WTC11 (cell line): ENCODE measurements around the gene NKAIN2.

Source experiments
- CTCF ChIP-seq: fragments of 200-600 bp; IDR thresholded peaks from 2 replicates; pipeline ENCODE4 v1.8.0; 2022; ENCODE audit warnings: antibody characterized with exemption
- ELF4 ChIP-seq: sonication (generic); formaldehyde crosslinking; IDR thresholded peaks from 2 replicates; pipeline ENCODE4 v1.8.1; 2022; ENCODE audit warnings: low read depth, mild to moderate bottlenecking, moderate library complexity, missing genetic modification reagents
- JAZF1 ChIP-seq: fragments of 250-450 bp; sonication (Bioruptor Pico); IDR thresholded peaks from 2 replicates; pipeline ENCODE4 v1.9.0; 2021; ENCODE audit warnings: moderate library complexity, mild to moderate bottlenecking, inconsistent platforms
- JUN ChIP-seq: sonication (generic); formaldehyde crosslinking; IDR thresholded peaks from 2 replicates; pipeline ENCODE4 v1.8.0; 2023; ENCODE audit warnings: mild to moderate bottlenecking, missing genetic modification reagents
- MAX ChIP-seq: sonication (generic); formaldehyde crosslinking; IDR thresholded peaks from 2 replicates; pipeline ENCODE4 v1.8.0; 2022; ENCODE audit warnings: mild to moderate bottlenecking, missing genetic modification reagents
- PRDM15 ChIP-seq: sonication (generic); formaldehyde crosslinking; IDR thresholded peaks from 2 replicates; pipeline ENCODE4 v1.8.0; 2022; ENCODE audit warnings: missing genetic modification reagents
- PRRX2 ChIP-seq: fragments of 250-450 bp; sonication (Bioruptor Pico); IDR thresholded peaks from 2 replicates; pipeline ENCODE4 v1.8.0; 2021; ENCODE audit warnings: mild to moderate bottlenecking
- SP1 ChIP-seq: sonication (generic); formaldehyde crosslinking; conservative IDR thresholded peaks from 2 replicates; pipeline ENCODE4 v1.8.1; 2022; ENCODE audit warnings: missing genetic modification reagents
- TCF7 ChIP-seq: sonication (generic); formaldehyde crosslinking; IDR thresholded peaks from 2 replicates; pipeline ENCODE4 v1.8.0; 2022; ENCODE audit warnings: mild to moderate bottlenecking, low read depth, missing genetic modification reagents, moderate library complexity
- USF2 ChIP-seq: sonication (generic); formaldehyde crosslinking; IDR thresholded peaks from 2 replicates; pipeline ENCODE4 v1.8.1; 2023; ENCODE audit warnings: mild to moderate bottlenecking, missing genetic modification reagents, moderate library complexity
- ZBTB43 ChIP-seq: sonication (generic); formaldehyde crosslinking; IDR thresholded peaks from 2 replicates; pipeline ENCODE4 v1.8.1; 2023; ENCODE audit warnings: mild to moderate bottlenecking, missing genetic modification reagents
- ZNF138 ChIP-seq: sonication (generic); formaldehyde crosslinking; conservative IDR thresholded peaks from 2 replicates; pipeline ENCODE4 v1.8.1; 2022; ENCODE audit warnings: mild to moderate bottlenecking, moderate library complexity, missing genetic modification reagents
- ZNF232 ChIP-seq: sonication (generic); formaldehyde crosslinking; IDR thresholded peaks from 2 replicates; pipeline ENCODE4 v1.8.0; 2022; ENCODE audit warnings: mild to moderate bottlenecking, missing genetic modification reagents
- ZNF396 ChIP-seq: fragments of 250-450 bp; sonication (Bioruptor Pico); IDR thresholded peaks from 2 replicates; pipeline ENCODE4 v1.8.0; 2021; ENCODE audit warnings: mild to moderate bottlenecking, moderate library complexity, borderline replicate concordance

GRCh38 chr6:124590001-124590400 is 786.3 kb downstream of the NKAIN2 start:
- TF ChIP-seq CTCF = no peak
- TF ChIP-seq JAZF1 = no peak
- no peak for TF ChIP-seq ELF4 (CRISPR knock-in tag)
- TF ChIP-seq JUN (CRISPR knock-in tag) = no peak
- no peak for TF ChIP-seq USF2 (CRISPR knock-in tag)
- TF ChIP-seq PRRX2 (CRISPR knock-in tag) = no peak
- TF ChIP-seq MAX = no peak
- TF ChIP-seq PRDM15 (CRISPR knock-in tag) = no peak
- TF ChIP-seq ZNF396 (CRISPR knock-in tag) = no peak
- TF ChIP-seq TCF7 = no peak
- no peak for TF ChIP-seq ZNF138 (CRISPR knock-in tag)
- no peak for TF ChIP-seq SP1
- TF ChIP-seq ZBTB43 (CRISPR knock-in tag) = no peak
- no peak for TF ChIP-seq ZNF232
